SJCRH30 (cell line): ENCODE measurements around the gene GOLGA6L26. TPM values are rescaled to one million over a fixed set of nuclear protein-coding genes. Genes with fewer than 3 reads are reported as not detected.
"Not testable (repeated sequence)": the region's sequence is repeated elsewhere in the genome, so short reads cannot be mapped to it uniquely, and the experiment has no call there.

Source experiments
- DNase-seq, 2 experiments: peaks; one replicate each; pipeline ENCODE4 v3.0.0-alpha.2; 2015 to 2020
- H3K27ac ChIP-seq: fragments of 250-450 bp; sonication (Bioruptor Pico); 2 replicates; pipeline ENCODE4 v1.5.1; 2020; ENCODE audit warnings: mild to moderate bottlenecking, moderate library complexity
- H3K27me3 ChIP-seq: fragments of 250-450 bp; sonication (Bioruptor Pico); 2 replicates; pipeline ENCODE4 v1.5.1; 2020; ENCODE audit warnings: mild to moderate bottlenecking, moderate library complexity
- H3K36me3 ChIP-seq: fragments of 250-450 bp; sonication (Bioruptor Pico); 2 replicates; pipeline ENCODE4 v1.5.1; 2020; ENCODE audit warnings: mild to moderate bottlenecking, moderate library complexity
- H3K4me1 ChIP-seq: fragments of 250-450 bp; sonication (Bioruptor Pico); 2 replicates; pipeline ENCODE4 v1.5.1; 2020; ENCODE audit warnings: mild to moderate bottlenecking, moderate library complexity
- H3K4me3 ChIP-seq: fragments of 250-450 bp; sonication (Bioruptor Pico); 2 replicates; pipeline ENCODE4 v1.5.1; 2020; ENCODE audit warnings: mild to moderate bottlenecking, moderate library complexity
- H3K9me3 ChIP-seq: fragments of 250-450 bp; sonication (Bioruptor Pico); replicated peaks from 2 replicates; pipeline ENCODE4 v1.5.1; 2020; ENCODE audit warnings: mild to moderate bottlenecking, moderate library complexity
- total RNA-seq: library from RNA; depleted of rRNA; stranded (reverse); fragments of >200 nt; shearing (Covaris generic); gene quantifications from 2 replicates; pipeline ENCODE4 v1.2.3, GENCODE V29; 2014; rRNA removed

Gene GOLGA6L26
- total RNA-seq, 1 experiment from 2014 or later = not detected

DNA sequence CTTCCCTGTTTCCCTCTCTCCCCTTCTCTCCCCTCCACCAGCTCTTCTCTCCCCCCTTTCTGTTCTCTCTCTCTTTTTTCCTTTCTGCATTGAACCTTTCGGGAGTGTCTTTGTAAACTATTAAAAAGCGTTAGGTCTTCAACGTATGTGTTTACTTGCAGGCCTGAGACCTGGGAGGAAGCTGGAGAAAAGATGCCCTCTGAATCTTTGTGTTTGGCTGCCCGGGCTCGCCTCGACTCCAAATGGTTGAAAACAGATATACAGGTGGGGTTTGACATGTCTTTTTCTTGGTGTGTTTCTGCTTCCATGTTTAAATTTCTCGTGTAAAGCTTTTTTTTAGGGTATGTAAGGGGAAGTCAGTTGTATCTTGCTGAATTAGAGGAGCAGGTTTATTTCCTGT is 29.7 kb downstream of the GOLGA6L26 start:
- not testable (repeated sequence) for H3K27me3 ChIP-seq, H3K36me3 ChIP-seq, H3K27ac ChIP-seq, H3K4me1 ChIP-seq, DNase-seq, H3K9me3 ChIP-seq
- H3K4me3 ChIP-seq = peak overlapping the region; percentile 33

DNA sequence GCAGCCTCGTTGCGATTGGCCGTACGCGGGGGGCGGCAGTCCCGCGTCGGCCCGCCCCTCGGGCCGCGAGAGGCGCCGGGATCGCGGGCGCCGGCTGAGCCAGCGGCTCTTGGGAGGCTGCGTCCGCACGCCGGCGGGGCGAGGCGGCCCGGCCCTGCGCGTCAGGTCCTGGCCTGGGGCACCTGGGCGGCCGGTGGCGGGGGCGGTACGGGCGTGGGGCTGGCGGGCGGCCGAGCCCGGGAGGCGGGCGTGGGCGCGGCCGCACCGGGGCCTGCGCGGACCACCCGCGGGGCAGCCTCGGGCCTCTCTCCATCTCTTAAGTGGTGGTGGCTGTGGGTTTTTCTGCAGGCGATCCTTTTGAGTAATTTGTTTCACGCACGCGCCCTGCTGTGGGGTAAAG is 30.3 kb downstream of the GOLGA6L26 start:
- not testable (repeated sequence) for H3K27me3 ChIP-seq, H3K27ac ChIP-seq, H3K9me3 ChIP-seq, H3K4me1 ChIP-seq, H3K36me3 ChIP-seq
- H3K4me3 ChIP-seq = peak overlapping the region; percentile 33
- peak; percentile 0 to 2 for DNase-seq

DNA sequence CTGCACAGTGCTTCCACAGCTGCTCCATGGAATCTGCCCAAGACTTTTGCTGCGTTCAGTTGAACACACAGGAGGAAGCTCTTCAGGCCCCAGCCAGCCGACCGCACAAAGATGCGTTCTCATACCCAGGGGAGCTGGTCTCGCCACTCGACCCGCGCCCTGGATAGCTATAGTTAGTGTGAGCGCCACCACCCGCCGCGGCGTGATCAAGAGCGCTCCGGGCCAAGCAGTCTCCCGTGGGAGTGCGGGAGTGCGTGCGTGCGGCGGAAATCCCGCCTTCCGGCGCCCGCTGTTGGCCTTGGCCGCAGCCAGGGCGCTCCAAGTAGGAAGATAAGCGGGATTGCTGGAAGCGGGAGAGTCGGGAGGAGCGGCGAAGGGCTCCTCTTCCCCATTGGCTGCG is 30.8 kb downstream of the GOLGA6L26 start:
- not testable (repeated sequence) for DNase-seq, H3K27ac ChIP-seq, H3K9me3 ChIP-seq, H3K27me3 ChIP-seq, H3K36me3 ChIP-seq, H3K4me1 ChIP-seq, H3K4me3 ChIP-seq

Other genes with a start within 250 kb of the GOLGA6L26 start
- gene GOLGA6L1, start 197.4 kb downstream of the GOLGA6L26 start, total RNA-seq = not detected in 2 replicates
- 0.02 TPM in 1 of 2 replicates, not detected in the other for gene GOLGA8S, start 20.6 kb upstream of the GOLGA6L26 start, total RNA-seq
- not detected in 2 replicates for gene GOLGA6L2, start 113.0 kb upstream of the GOLGA6L26 start, total RNA-seq
- 4.8 and 4.9 TPM in 2 replicates for gene MKRN3, start 231.5 kb upstream of the GOLGA6L26 start, total RNA-seq